GM23248 (cell line): ENCODE measurements around the gene NOS1AP. TPM values are rescaled to one million over a fixed set of nuclear protein-coding genes. Genes with fewer than 3 reads are reported as not detected.

Experiments used
- DNase-seq: peaks from one replicate; pipeline ENCODE4 v3.0.0-alpha.2; 2015
- H2AFZ ChIP-seq: fragments of 200-600 bp; sonication (generic); 2 replicates; pipeline ENCODE4 v1.6.1; 2016; ENCODE audit warnings: antibody characterized with exemption
- H3F3A ChIP-seq: fragments of 200-600 bp; sonication (generic); 2 replicates; pipeline ENCODE4 v1.6.1; 2016; ENCODE audit warnings: mild to moderate bottlenecking, antibody characterized with exemption, mixed run types; ENCODE audit not compliant: insufficient read depth
- H3K27ac ChIP-seq: fragments of 200-600 bp; sonication (generic); 2 replicates; pipeline ENCODE4 v1.5.1; 2016; ENCODE audit warnings: mild to moderate bottlenecking
- H3K27me3 ChIP-seq: fragments of 200-600 bp; sonication (generic); replicated peaks from 2 replicates; pipeline ENCODE4 v1.6.1; 2016; ENCODE audit warnings: mild to moderate bottlenecking; ENCODE audit not compliant: insufficient read depth
- H3K36me3 ChIP-seq: fragments of 200-600 bp; sonication (generic); 2 replicates; pipeline ENCODE4 v1.6.1; 2016; ENCODE audit warnings: low read depth, mild to moderate bottlenecking
- H3K4me1 ChIP-seq: fragments of 200-600 bp; sonication (generic); 2 replicates; pipeline ENCODE4 v1.6.1; 2016; ENCODE audit warnings: mild to moderate bottlenecking; ENCODE audit not compliant: insufficient read depth
- H3K4me2 ChIP-seq: fragments of 200-600 bp; sonication (generic); one replicate; pipeline ENCODE4 v1.6.1; 2016; ENCODE audit warnings: mild to moderate bottlenecking; ENCODE audit not compliant: unreplicated experiment
- H3K4me3 ChIP-seq: fragments of 200-600 bp; sonication (generic); 2 replicates; pipeline ENCODE4 v1.5.1; 2016; ENCODE audit warnings: mild to moderate bottlenecking
- H3K79me2 ChIP-seq: fragments of 200-600 bp; sonication (generic); 2 replicates; pipeline ENCODE4 v1.6.1; 2016; ENCODE audit warnings: mild to moderate bottlenecking; ENCODE audit not compliant: insufficient read depth
- H3K9ac ChIP-seq: fragments of 200-600 bp; sonication (generic); 2 replicates; pipeline ENCODE4 v1.6.1; 2016; ENCODE audit warnings: mild to moderate bottlenecking
- H3K9me2 ChIP-seq: fragments of 200-600 bp; sonication (generic); 2 replicates; pipeline ENCODE4 v1.6.1; 2016; ENCODE audit warnings: mixed run types, mild to moderate bottlenecking, moderate library complexity; ENCODE audit not compliant: insufficient read depth
- H3K9me3 ChIP-seq: fragments of 200-600 bp; sonication (generic); one replicate; pipeline ENCODE4 v1.6.1; 2017; ENCODE audit warnings: low read depth
- H4K20me1 ChIP-seq: fragments of 200-600 bp; sonication (generic); 2 replicates; pipeline ENCODE4 v1.6.0; 2016; ENCODE audit not compliant: insufficient read depth
- EZH2 ChIP-seq: fragments of 200-600 bp; sonication (generic); IDR thresholded peaks from 2 replicates; pipeline ENCODE4 v1.6.1; 2018; ENCODE audit warnings: antibody characterized with exemption, mild to moderate bottlenecking; ENCODE audit not compliant: insufficient read depth, poor library complexity, severe bottlenecking
- EZH2phosphoT487 ChIP-seq: fragments of 200-600 bp; sonication (generic); IDR thresholded peaks from 2 replicates; pipeline ENCODE4 v1.6.1; 2018; ENCODE audit warnings: antibody characterized with exemption, moderate library complexity, mild to moderate bottlenecking, low read depth; ENCODE audit not compliant: insufficient read depth
- WGBS, 2 experiments: methylation state at CpG; one replicate each; pipeline ENCODE4 v1.1.6; 2015 to 2017; ENCODE audit warnings: low lambda C conversion rate in 2 of 2, low coverage in 1 of 2; ENCODE audit errors: missing lambda C conversion rate in 2 of 2; 5-methylcytosine and 5-hydroxymethylcytosine counted together
- in situ Hi-C: fragments of 300-500 bp; cut with MboI; formaldehyde crosslinking; loops from 2 replicates; pipeline ENCODE4 v1.15.0; 2020
- polyA plus RNA-seq: library from polyadenylated mRNA; unstranded; fragments of >200 nt; fragmentation: Nextera tagmentation; extraction: Ambion mirVana; gene quantifications from 2 replicates; pipeline ENCODE4 v1.2.1, GENCODE V29; 2016
- total RNA-seq: library from RNA; depleted of rRNA; stranded (reverse); fragments of >200 nt; shearing (Covaris generic); gene quantifications from 2 replicates; pipeline ENCODE4 v1.2.3, GENCODE V29; 2014

The NOS1AP gene
- total and polyA plus RNA-seq, 2 experiments from 2014 or later = 0.18 TPM; not detected in 1

- TF ChIP-seq EZH2 (no peak), EZH2phosphoT487 (no peak)
- no peak overlapping the region for H3K4me3 ChIP-seq
- in situ Hi-C loops = loop anchor here (10.0 kb wide), 1 partner anchor 331 kb away; no protein-coding TSS in a partner anchor
Observed at GRCh38 chr1:162385702-162386101, 316.2 kb downstream of the NOS1AP start.

GRCh38 chr1:162386292-162387225 is 317.1 kb downstream of the NOS1AP start:
- Histone ChIP-seq H4K20me1 (no peaks in the 10 kb centered on the region), H3K9ac (no peak overlapping the region), H3K79me2 (no peaks in the 10 kb centered on the region), H3K36me3 (no peaks in the 10 kb centered on the region), H2AFZ (no peak overlapping the region), H3K4me1 (0 out of 2 replicates have a peak, but pooled peaks cover 3% of the 10 kb centered on the region), H3K9me2 (no peaks in the 10 kb centered on the region), H3K27me3 (peaks cover 6% of the 10 kb centered on the region; the same call in 1 of the 2 replicates), H3K4me2 (no peak overlapping the region), H3F3A (no peaks in the 10 kb centered on the region), H3K27ac (no peak overlapping the region), H3K9me3 (no peaks in the 10 kb centered on the region), H3K4me3 (no peak overlapping the region)
- in situ Hi-C loops = loop anchor here (10.0 kb wide), 1 partner anchor 332 kb away; no protein-coding TSS in a partner anchor
- no peak for TF ChIP-seq EZH2
- no peak for TF ChIP-seq EZH2phosphoT487
- DNase-seq = no peak
- WGBS, 2 experiments = 77 to 83% methylated on average over 8 of the region's 8 CpGs

More at GRCh38 chr1:162385702-162386101, 316.2 kb downstream of the NOS1AP start:
- Histone ChIP-seq H4K20me1 (no peaks in the 10 kb centered on the region), H3K27me3 (peaks cover 6% of the 10 kb centered on the region; the same call in 1 of the 2 replicates), H3K4me1 (0 out of 2 replicates have a peak, but pooled peaks cover 3% of the 10 kb centered on the region), H3K36me3 (no peaks in the 10 kb centered on the region), H3K9ac (no peak overlapping the region), H3F3A (no peaks in the 10 kb centered on the region), H3K79me2 (no peaks in the 10 kb centered on the region), H2AFZ (no peak overlapping the region), H3K4me2 (no peak overlapping the region), H3K9me2 (no peaks in the 10 kb centered on the region), H3K27ac (no peak overlapping the region), H3K9me3 (no peaks in the 10 kb centered on the region)
- WGBS, 2 experiments = 52 to 63% methylated on average over 3 of the region's 3 CpGs
- DNase-seq = no peak

- in situ Hi-C loops = loop anchor here (10.0 kb wide), 1 partner anchor 333 kb away; no protein-coding TSS in a partner anchor
- H3F3A ChIP-seq = no peaks in the 10 kb centered on the region
- H2AFZ ChIP-seq = no peak overlapping the region
- 0 out of 2 replicates have a peak, but pooled peaks cover 3% of the 10 kb centered on the region for H3K4me1 ChIP-seq
- H3K27ac ChIP-seq = no peak overlapping the region
- 64 to 66% methylated on average over 20 of the region's 20 CpGs for whole genome bisulfite sequencing, 2 experiments
- no peaks in the 10 kb centered on the region for H3K9me2 ChIP-seq
- TF ChIP-seq EZH2phosphoT487 (no peak), EZH2 (no peak)
- no peak overlapping the region for H3K4me3 ChIP-seq
- no peak overlapping the region for H3K9ac ChIP-seq
- no peaks in the 10 kb centered on the region for H3K36me3 ChIP-seq
- H4K20me1 ChIP-seq = no peaks in the 10 kb centered on the region
- H3K27me3 ChIP-seq = peaks cover 6% of the 10 kb centered on the region; the same call in 1 of the 2 replicates
- H3K9me3 ChIP-seq = no peaks in the 10 kb centered on the region
- H3K4me2 ChIP-seq = no peak overlapping the region
- no peak for DNase-seq
- H3K79me2 ChIP-seq = no peaks in the 10 kb centered on the region
Observed at GRCh38 chr1:162387226-162388082, 318.0 kb downstream of the NOS1AP start.

GRCh38 chr1:162388083-162388594 is 318.6 kb downstream of the NOS1AP start:
- H3K79me2 ChIP-seq = no peaks in the 10 kb centered on the region
- peaks cover 6% of the 10 kb centered on the region; the same call in 1 of the 2 replicates for H3K27me3 ChIP-seq
- H3K9me2 ChIP-seq = no peaks in the 10 kb centered on the region
- H4K20me1 ChIP-seq = no peaks in the 10 kb centered on the region
- H3K36me3 ChIP-seq = no peaks in the 10 kb centered on the region
- no peaks in the 10 kb centered on the region for H3K9me3 ChIP-seq
- H3K9ac ChIP-seq = no peak overlapping the region
- H3K4me2 ChIP-seq = no peak overlapping the region
- DNase-seq = no peak
- no peak for TF ChIP-seq EZH2phosphoT487
- H3K4me3 ChIP-seq = no peak overlapping the region
- WGBS, 2 experiments = 72 to 78% methylated on average over 8 of the region's 8 CpGs
- in situ Hi-C loops = loop anchor here (10.0 kb wide), 1 partner anchor 333 kb away; no protein-coding TSS in a partner anchor
- H2AFZ ChIP-seq = no peak overlapping the region
- H3K4me1 ChIP-seq = 0 out of 2 replicates have a peak, but pooled peaks cover 3% of the 10 kb centered on the region
- no peaks in the 10 kb centered on the region for H3F3A ChIP-seq
- no peak overlapping the region for H3K27ac ChIP-seq
